ENCODE measurements around the gene OPRL1. TPM values are rescaled to one million over a fixed set of nuclear protein-coding genes. Genes with fewer than 3 reads are reported as not detected.

Gene OPRL1
- polyA plus RNA-seq, 1 of the 3 experiments (the other 2 are of a cell fraction), result 1.8 TPM

GRCh38 chr20:64051033-64051452 is 28.8 kb upstream of the OPRL1 start:
- Histone ChIP-seq H3K9me2 (no peaks in the 10 kb centered on the region), H3K79me2 (ENCODE audit: insufficient read depth) (no peaks in the 10 kb centered on the region), H3K27me3 (ENCODE audit: insufficient read depth) (peaks cover 30% of the 10 kb centered on the region), H3K4me3 (ENCODE audit: low read depth in 2 of 2, low read length in 1 of 2) (no peak overlapping the region), H3F3A (replicated peaks; ENCODE audit: insufficient read depth) (no peaks in the 10 kb centered on the region), H4K20me1 (ENCODE audit: insufficient read depth) (no peaks in the 10 kb centered on the region), H2AFZ (ENCODE audit: low read depth) (no peak overlapping the region), H3K9me3 (no peaks in the 10 kb centered on the region), H3K27ac (ENCODE audit: low read depth in 2 of 2, low read length in 1 of 2) (no peak overlapping the region), H3K9ac (no peak overlapping the region), H3K4me2 (no peak overlapping the region), H3K36me3 (replicated peaks in 1 of 2; ENCODE audit: control insufficient read depth in 1 of 2, insufficient read depth in 2 of 2, low read length in 1 of 2) (no peaks in the 10 kb centered on the region), H3K4me1 (ENCODE audit: control insufficient read depth in 1 of 2, insufficient read depth in 2 of 2, low read depth in 1 of 2, low read length in 1 of 2) (peaks cover 0 to 7% of the 10 kb centered on the region in 2 experiments; a peak in 1 of 4 replicates)
- TF ChIP-seq FOXJ3 (CRISPR knock-in tag; IDR thresholded peaks at IDR 0.05) (no peak), JUND (IDR thresholded peaks at IDR 0.05) (no peak), IRF3 (IDR thresholded peaks at IDR 0.05; ENCODE audit: low read depth, low read length) (no peak), RFX5 (IDR thresholded peaks at IDR 0.05; ENCODE audit: low read length) (no peak), RXRA (IDR thresholded peaks at IDR 0.05; ENCODE audit: borderline replicate concordance, low read depth) (no peak), RAD21 (IDR thresholded peaks at IDR 0.05; ENCODE audit: low read length) (no peak), SMC3 (IDR thresholded peaks at IDR 0.05; ENCODE audit: low read depth, low read length) (no peak), TCF12 (IDR thresholded peaks at IDR 0.05) (no peak), CTCF (IDR thresholded peaks at IDR 0.05) (no peak), USF2 (IDR thresholded peaks at IDR 0.05; ENCODE audit: borderline replicate concordance, low read depth, low read length) (no peak), FOSL2 (IDR thresholded peaks at IDR 0.05; ENCODE audit: borderline replicate concordance, low read depth) (no peak), YY1 (IDR thresholded peaks at IDR 0.05; ENCODE audit: low read depth) (no peak)
- TF ChIP-seq, protein P1, sequence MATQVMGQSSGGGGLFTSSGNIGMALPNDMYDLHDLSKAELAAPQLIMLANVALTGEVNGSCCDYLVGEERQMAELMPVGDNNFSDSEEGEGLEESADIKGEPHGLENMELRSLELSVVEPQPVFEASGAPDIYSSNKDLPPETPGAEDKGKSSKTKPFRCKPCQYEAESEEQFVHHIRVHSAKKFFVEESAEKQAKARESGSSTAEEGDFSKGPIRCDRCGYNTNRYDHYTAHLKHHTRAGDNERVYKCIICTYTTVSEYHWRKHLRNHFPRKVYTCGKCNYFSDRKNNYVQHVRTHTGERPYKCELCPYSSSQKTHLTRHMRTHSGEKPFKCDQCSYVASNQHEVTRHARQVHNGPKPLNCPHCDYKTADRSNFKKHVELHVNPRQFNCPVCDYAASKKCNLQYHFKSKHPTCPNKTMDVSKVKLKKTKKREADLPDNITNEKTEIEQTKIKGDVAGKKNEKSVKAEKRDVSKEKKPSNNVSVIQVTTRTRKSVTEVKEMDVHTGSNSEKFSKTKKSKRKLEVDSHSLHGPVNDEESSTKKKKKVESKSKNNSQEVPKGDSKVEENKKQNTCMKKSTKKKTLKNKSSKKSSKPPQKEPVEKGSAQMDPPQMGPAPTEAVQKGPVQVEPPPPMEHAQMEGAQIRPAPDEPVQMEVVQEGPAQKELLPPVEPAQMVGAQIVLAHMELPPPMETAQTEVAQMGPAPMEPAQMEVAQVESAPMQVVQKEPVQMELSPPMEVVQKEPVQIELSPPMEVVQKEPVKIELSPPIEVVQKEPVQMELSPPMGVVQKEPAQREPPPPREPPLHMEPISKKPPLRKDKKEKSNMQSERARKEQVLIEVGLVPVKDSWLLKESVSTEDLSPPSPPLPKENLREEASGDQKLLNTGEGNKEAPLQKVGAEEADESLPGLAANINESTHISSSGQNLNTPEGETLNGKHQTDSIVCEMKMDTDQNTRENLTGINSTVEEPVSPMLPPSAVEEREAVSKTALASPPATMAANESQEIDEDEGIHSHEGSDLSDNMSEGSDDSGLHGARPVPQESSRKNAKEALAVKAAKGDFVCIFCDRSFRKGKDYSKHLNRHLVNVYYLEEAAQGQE (IDR thresholded peaks at IDR 0.05; ENCODE audit: low read depth, low read length), result no peak
- POLR2A ChIA-PET, result no interaction called here
- CTCF ChIA-PET, result interaction anchor here (0.5 to 7.8 kb wide), 4 partner anchors 13 to 77 kb away, joined by 3 to 85 read pairs (median 4); partner anchors contain the start of gene SAMD10
- no peak for DNase-seq
- WGBS (ENCODE audit: low lambda C conversion rate), result 63% methylated on average over 6 of the region's 11 CpGs
